CD14-positive monocyte (primary cell): Measurements from ENCODE around the gene ZXDC. TPM values are rescaled to one million over a fixed set of nuclear protein-coding genes. Genes with fewer than 3 reads are reported as not detected.

Experiments used
- DNase-seq, 3 donors: peaks; one replicate each; pipeline ENCODE4 v3.0.0-alpha.2; 2011 to 2022
- H2AFZ ChIP-seq: 2 replicates; pipeline ENCODE4 v1.6.0; 2012; ENCODE audit warnings: mild to moderate bottlenecking, low read depth, low read length, inconsistent platforms; ENCODE audit not compliant: insufficient read depth, poor library complexity, severe bottlenecking
- H3K27ac ChIP-seq, 2 donors: 1 replicate in 1 of 2; 2 replicates in 1 of 2; pipeline ENCODE4 v1.5.1; 2012 to 2013; ENCODE audit warnings: low read length in 2 of 2, control low read depth in 1 of 2, inconsistent platforms in 1 of 2, low read depth in 1 of 2, mild to moderate bottlenecking in 1 of 2
- H3K27me3 ChIP-seq, 2 donors: one replicate each; pipeline versions ENCODE4 v1.6.0 to v1.6.1; 2011 to 2013; ENCODE audit warnings: low read length in 2 of 2; ENCODE audit not compliant: control insufficient read depth in 2 of 2, insufficient read depth in 2 of 2
- H3K36me3 ChIP-seq, 2 donors: replicated peaks in 1 of 2; 1 replicate in 1 of 2; 2 replicates in 1 of 2; pipeline versions ENCODE4 v1.5.1 to v1.6.1; 2012 to 2013; ENCODE audit warnings: low read length in 2 of 2, control low read depth in 1 of 2, inconsistent platforms in 1 of 2, mild to moderate bottlenecking in 1 of 2; ENCODE audit not compliant: insufficient read depth in 2 of 2, control insufficient read depth in 1 of 2
- H3K4me1 ChIP-seq, 2 donors: 1 replicate in 1 of 2; 2 replicates in 1 of 2; pipeline versions ENCODE4 v1.5.1 to v1.6.1; 2012 to 2013; ENCODE audit warnings: low read length in 2 of 2, control low read depth in 1 of 2, inconsistent platforms in 1 of 2, mild to moderate bottlenecking in 1 of 2, moderate library complexity in 1 of 2; ENCODE audit not compliant: insufficient read depth in 2 of 2, control insufficient read depth in 1 of 2
- H3K4me2 ChIP-seq: replicated peaks from 2 replicates; pipeline ENCODE3; 2012; ENCODE audit warnings: low read length, moderate library complexity, mild to moderate bottlenecking; ENCODE audit not compliant: poor library complexity, severe bottlenecking; ENCODE audit errors: extremely low read depth
- H3K4me3 ChIP-seq, 3 experiments: fragments of 200-600 bp in 1 of 3; sonication (generic) in 1 of 3; replicated peaks in 1 of 3; 1 replicate in 2 of 3; 2 replicates in 1 of 3; pipeline ENCODE4 v1.5.1; 2011 to 2013; ENCODE audit warnings: low read length in 3 of 3, mild to moderate bottlenecking in 3 of 3, control low read depth in 2 of 3, low read depth in 2 of 3, inconsistent platforms in 1 of 3, moderate library complexity in 1 of 3
- H3K79me2 ChIP-seq: 2 replicates; pipeline ENCODE4 v1.6.0; 2012; ENCODE audit warnings: mild to moderate bottlenecking, control low read depth, inconsistent platforms, low read length, moderate library complexity; ENCODE audit not compliant: insufficient read depth
- H3K9ac ChIP-seq: 2 replicates; pipeline ENCODE4 v1.6.0; 2017; ENCODE audit warnings: low read length, mild to moderate bottlenecking; ENCODE audit not compliant: insufficient read depth, poor library complexity, severe bottlenecking
- H3K9me3 ChIP-seq, 2 donors: replicated peaks in 1 of 2; 1 replicate in 1 of 2; 2 replicates in 1 of 2; pipeline versions ENCODE4 v1.5.1 to v1.6.1; 2012 to 2013; ENCODE audit warnings: low read length in 2 of 2, control low read depth in 1 of 2; ENCODE audit not compliant: control insufficient read depth in 1 of 2, insufficient read depth in 1 of 2
- H4K20me1 ChIP-seq: 2 replicates; pipeline ENCODE4 v1.6.0; 2012; ENCODE audit warnings: mild to moderate bottlenecking, low read length, control low read depth, moderate library complexity; ENCODE audit not compliant: insufficient read depth
- H3K27ac Mint-ChIP-seq, 7 donors: one replicate each; pipeline ENCODE4 v1.8.0; 2020; ENCODE audit warnings: mild to moderate bottlenecking in 7 of 7, mixed read lengths in 7 of 7, moderate library complexity in 6 of 7, inconsistent platforms in 2 of 7
- H3K27me3 Mint-ChIP-seq, 3 donors: one replicate each; pipeline ENCODE4 v1.8.0; 2021 to 2022; ENCODE audit warnings: low read depth in 3 of 3, mild to moderate bottlenecking in 3 of 3, mixed read lengths in 3 of 3, moderate library complexity in 3 of 3, inconsistent platforms in 1 of 3
- H3K36me3 Mint-ChIP-seq, 2 donors: one replicate each; pipeline ENCODE4 v1.8.0; 2020; ENCODE audit warnings: mixed read lengths in 2 of 2, inconsistent platforms in 1 of 2, mild to moderate bottlenecking in 1 of 2
- H3K4me1 Mint-ChIP-seq: one replicate; pipeline ENCODE4 v1.8.0; 2020; ENCODE audit warnings: mild to moderate bottlenecking, mixed read lengths
- H3K4me3 Mint-ChIP-seq, 2 donors: one replicate each; pipeline ENCODE4 v1.8.0; 2020; ENCODE audit warnings: mild to moderate bottlenecking in 2 of 2, mixed read lengths in 2 of 2, moderate library complexity in 1 of 2
- H3K9me3 Mint-ChIP-seq, 7 donors: one replicate each; pipeline ENCODE4 v1.8.0; 2020 to 2022; ENCODE audit warnings: mixed read lengths in 7 of 7, mild to moderate bottlenecking in 6 of 7, moderate library complexity in 6 of 7, inconsistent platforms in 2 of 7
- WGBS: methylation state at CpG from one replicate; pipeline ENCODE4 v1.1.5; 2013; ENCODE audit warnings: missing lambda C conversion rate; ENCODE audit not compliant: insufficient coverage; 5-methylcytosine and 5-hydroxymethylcytosine counted together
- intact Hi-C, 2 donors: fragments of 100-400 bp; cut with micrococcal nuclease; formaldehyde crosslinking; loops; one replicate each; pipeline versions ENCODE4 v1.15.0 to v1.15.1; 2023
- polyA plus RNA-seq, 3 donors: library from polyadenylated mRNA; depleted of rRNA in 1 of 3; unstranded in 2 of 3; stranded (reverse) in 1 of 3; fragments of 300-500 nt in 2 of 3; fragments of >200 nt in 1 of 3; fragmentation: Illumina TruSeq in 2 of 3; gene quantifications; 1 replicate in 2 of 3; 2 replicates in 1 of 3; pipeline ENCODE4 v1.2.3, GENCODE V29; 2012 to 2021
- TF ChIP-seq, protein P1 (sequence below): fragments of 200-600 bp; IDR thresholded peaks from one replicate; pipeline ENCODE4 v1.8.0; 2022; ENCODE audit warnings: antibody characterized with exemption, mild to moderate bottlenecking

The ZXDC gene
- polyA plus RNA-seq, 3 donors: 6.3 to 44.8 (median 9.7) TPM

- Histone ChIP-seq H4K20me1 (peaks cover 100% of the 10 kb centered on the region), H3K27ac (peak overlapping the region; percentile 65 to 76), H3K27me3 (no peaks in the 10 kb centered on the region), H2AFZ (no peak overlapping the region), H3K36me3 (peaks cover 77 to 92% of the 10 kb centered on the region in 2 donors), H3K9me3 (no peaks in the 10 kb centered on the region), H3K79me2 (peaks cover 85% of the 10 kb centered on the region), H3K4me1 (peaks cover 46 to 51% of the 10 kb centered on the region in 2 donors), H3K4me2 (no peak overlapping the region), H3K9ac (no peak overlapping the region), H3K4me3 (no peak overlapping the region)
- Mint-ChIP-seq H3K4me3 (no peak overlapping the region), H3K9me3 (peaks cover 0 to 3% (median 0%) of the 10 kb centered on the region in 7 donors), H3K4me1 (peaks cover 49% of the 10 kb centered on the region), H3K27me3 (no peaks in the 10 kb centered on the region), H3K36me3 (peaks cover 84 to 96% of the 10 kb centered on the region in 2 donors), H3K27ac (peak overlapping the region; percentile 73 to 91 (median 78))
- peak; percentile 29 to 49 (median 41) for DNase-seq
- 50% methylated on average over 2 of the region's 4 CpGs for WGBS
- intact Hi-C loops: loop anchor here in 1 of 2 donors (10.0 kb wide), 1 partner anchor 110 kb away; the partner anchor contains the start of gene KLF15
- TF ChIP-seq, protein P1, sequence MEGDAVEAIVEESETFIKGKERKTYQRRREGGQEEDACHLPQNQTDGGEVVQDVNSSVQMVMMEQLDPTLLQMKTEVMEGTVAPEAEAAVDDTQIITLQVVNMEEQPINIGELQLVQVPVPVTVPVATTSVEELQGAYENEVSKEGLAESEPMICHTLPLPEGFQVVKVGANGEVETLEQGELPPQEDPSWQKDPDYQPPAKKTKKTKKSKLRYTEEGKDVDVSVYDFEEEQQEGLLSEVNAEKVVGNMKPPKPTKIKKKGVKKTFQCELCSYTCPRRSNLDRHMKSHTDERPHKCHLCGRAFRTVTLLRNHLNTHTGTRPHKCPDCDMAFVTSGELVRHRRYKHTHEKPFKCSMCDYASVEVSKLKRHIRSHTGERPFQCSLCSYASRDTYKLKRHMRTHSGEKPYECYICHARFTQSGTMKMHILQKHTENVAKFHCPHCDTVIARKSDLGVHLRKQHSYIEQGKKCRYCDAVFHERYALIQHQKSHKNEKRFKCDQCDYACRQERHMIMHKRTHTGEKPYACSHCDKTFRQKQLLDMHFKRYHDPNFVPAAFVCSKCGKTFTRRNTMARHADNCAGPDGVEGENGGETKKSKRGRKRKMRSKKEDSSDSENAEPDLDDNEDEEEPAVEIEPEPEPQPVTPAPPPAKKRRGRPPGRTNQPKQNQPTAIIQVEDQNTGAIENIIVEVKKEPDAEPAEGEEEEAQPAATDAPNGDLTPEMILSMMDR: no peak
These were observed 11.2 kb downstream of the ZXDC start for GRCh38 chr3:126464494-126464893.

- Histone ChIP-seq H2AFZ (no peak overlapping the region), H4K20me1 (peaks cover 100% of the 10 kb centered on the region), H3K9ac (no peak overlapping the region), H3K79me2 (peaks cover 85% of the 10 kb centered on the region), H3K36me3 (peaks cover 77 to 92% of the 10 kb centered on the region in 2 donors), H3K4me3 (no peak overlapping the region), H3K4me2 (no peak overlapping the region), H3K9me3 (no peaks in the 10 kb centered on the region), H3K4me1 (peaks cover 46 to 51% of the 10 kb centered on the region in 2 donors), H3K27me3 (no peaks in the 10 kb centered on the region), H3K27ac (peak overlapping the region in 1 of 2 donors; percentile 76)
- H3K4me1 Mint-ChIP-seq: peaks cover 45% of the 10 kb centered on the region
- WGBS: 91% methylated on average over 4 of the region's 4 CpGs
- TF ChIP-seq, protein P1: no peak
- H3K4me3 Mint-ChIP-seq: no peak overlapping the region
- H3K36me3 Mint-ChIP-seq: peaks cover 84 to 96% of the 10 kb centered on the region in 2 donors
- intact Hi-C loops: loop anchor here in 1 of 2 donors (10.0 kb wide), 1 partner anchor 109 kb away; the partner anchor contains the start of gene KLF15
- peaks cover 0 to 3% (median 0%) of the 10 kb centered on the region in 7 donors for H3K9me3 Mint-ChIP-seq
- DNase-seq: no peak
- H3K27me3 Mint-ChIP-seq: no peaks in the 10 kb centered on the region
- peak overlapping the region in 4 of 7 donors; percentile 73 to 91 (median 82) for H3K27ac Mint-ChIP-seq
These were observed 11.6 kb downstream of the ZXDC start for GRCh38 chr3:126464093-126464492.
